Bone marrow (tissue), 2 donors: ENCODE results near the gene PRR19.
A peak's percentile ranks its signal among the peaks of the same experiment; 100 is the strongest.

Experiments used
- DNase-seq, 2 donors: peaks; one replicate each; lab custom pipeline; 2025; lab: John Stamatoyannopoulos, UW

The PRR19 gene

DNA sequence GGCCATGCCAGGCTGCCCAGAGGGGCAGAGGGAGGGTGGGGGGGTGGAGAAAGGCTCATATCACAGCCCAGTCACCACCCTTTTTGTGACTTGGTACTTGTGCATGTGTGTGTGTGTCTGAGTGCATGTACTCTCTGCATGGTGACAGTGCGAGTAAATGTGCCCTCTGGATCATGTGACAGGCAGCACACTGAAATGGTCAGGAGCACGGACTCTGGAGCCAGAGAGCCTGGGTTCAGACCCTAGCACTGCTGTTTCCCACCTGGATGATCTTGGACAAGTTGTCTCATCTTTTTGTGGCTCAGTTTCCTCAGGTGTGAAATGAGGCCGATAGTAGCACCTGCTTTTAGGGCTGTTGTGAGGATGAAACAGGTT, 30.9 kb upstream of the PRR19 start:
- no peak for DNase-seq

DNA sequence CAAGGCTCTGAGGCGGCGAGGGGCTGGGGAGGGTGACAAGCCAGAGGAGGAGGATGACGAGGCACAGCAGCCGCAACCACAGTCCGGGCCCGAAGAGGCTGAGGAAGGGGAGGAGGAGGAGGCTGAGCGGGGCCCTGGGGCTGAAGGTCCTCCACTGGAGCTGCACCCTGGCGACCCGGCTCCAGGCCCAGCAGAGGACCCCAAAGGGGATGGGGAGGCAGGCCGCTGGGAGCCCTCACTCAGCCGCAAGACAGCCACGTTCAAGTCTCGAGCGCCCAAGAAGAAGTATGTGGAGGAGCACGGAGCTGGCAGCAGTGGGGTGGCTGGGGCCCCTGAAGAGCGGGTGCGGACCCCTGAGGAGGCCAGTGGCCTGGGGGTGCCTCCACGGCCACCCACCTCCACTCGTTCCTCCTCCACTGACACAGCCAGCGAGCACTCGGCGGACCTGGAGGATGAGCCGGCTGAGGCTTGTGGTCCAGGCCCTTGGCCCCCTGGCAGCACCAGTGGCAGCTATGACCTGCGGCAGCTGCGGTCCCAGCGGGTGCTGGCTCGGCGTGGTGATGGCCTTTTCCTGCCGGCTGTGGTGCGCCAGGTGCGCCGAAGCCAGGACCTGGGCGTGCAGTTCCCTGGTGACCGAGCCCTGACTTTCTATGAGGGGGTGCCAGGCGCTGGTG, 29.9 kb upstream of the PRR19 start:
- no peak for DNase-seq

DNA sequence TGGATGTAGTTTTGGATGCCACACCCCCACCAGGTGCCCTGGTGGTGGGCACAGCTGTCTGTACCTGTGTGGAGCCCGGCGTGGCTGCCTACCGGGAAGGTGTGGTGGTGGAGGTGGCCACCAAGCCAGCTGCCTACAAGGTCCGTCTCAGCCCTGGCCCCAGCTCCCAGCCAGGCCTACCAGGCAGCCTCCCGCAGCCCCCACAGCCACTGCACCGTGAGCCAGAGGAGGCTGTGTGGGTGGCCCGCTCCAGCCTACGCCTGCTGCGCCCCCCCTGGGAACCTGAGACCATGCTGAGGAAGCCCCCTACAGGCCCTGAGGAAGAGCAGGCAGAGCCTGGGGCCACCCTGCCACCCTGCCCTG, 29.4 kb upstream of the PRR19 start:
- no peak for DNase-seq

DNA sequence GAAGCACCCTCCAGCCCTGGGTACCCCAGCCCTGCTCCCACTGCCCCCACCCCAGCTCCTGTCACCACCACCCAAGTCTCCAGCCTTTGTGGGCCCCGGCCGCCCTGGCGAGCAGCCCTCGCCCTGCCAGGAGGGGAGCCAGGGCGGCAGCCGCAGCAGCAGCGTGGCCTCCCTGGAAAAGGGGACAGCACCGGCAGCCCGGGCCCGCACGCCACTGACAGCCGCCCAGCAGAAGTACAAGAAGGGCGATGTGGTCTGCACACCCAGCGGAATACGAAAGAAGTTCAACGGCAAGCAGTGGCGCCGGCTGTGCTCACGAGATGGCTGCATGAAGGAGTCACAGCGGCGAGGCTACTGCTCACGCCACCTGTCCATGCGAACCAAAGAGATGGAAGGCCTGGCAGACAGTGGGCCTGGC, 28.9 kb upstream of the PRR19 start:
- no peak for DNase-seq

DNA sequence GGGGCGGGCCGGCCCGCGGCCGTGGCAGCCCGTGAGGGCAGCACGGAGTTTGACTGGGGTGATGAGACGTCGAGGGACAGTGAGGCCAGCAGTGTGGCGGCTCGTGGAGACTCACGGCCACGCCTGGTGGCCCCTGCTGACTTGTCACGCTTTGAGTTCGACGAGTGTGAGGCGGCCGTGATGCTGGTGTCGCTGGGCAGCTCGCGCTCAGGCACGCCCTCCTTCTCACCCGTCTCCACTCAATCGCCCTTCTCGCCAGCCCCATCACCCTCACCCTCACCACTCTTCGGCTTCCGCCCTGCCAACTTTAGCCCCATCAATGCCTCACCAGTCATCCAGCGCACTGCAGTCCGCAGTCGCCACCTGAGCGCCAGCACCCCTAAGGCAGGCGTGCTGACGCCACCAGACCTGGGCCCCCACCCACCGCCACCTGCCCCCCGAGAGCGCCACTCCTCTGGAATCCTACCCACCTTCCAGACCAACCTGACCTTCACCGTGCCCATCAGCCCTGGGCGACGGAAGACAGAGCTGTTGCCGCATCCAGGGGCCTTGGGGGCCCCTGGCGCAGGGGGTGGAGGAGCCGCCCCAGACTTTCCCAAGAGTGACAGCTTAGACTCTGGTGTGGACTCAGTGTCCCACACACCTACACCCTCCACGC, 28.4 kb upstream of the PRR19 start:
- DNase-seq = no peak

DNA sequence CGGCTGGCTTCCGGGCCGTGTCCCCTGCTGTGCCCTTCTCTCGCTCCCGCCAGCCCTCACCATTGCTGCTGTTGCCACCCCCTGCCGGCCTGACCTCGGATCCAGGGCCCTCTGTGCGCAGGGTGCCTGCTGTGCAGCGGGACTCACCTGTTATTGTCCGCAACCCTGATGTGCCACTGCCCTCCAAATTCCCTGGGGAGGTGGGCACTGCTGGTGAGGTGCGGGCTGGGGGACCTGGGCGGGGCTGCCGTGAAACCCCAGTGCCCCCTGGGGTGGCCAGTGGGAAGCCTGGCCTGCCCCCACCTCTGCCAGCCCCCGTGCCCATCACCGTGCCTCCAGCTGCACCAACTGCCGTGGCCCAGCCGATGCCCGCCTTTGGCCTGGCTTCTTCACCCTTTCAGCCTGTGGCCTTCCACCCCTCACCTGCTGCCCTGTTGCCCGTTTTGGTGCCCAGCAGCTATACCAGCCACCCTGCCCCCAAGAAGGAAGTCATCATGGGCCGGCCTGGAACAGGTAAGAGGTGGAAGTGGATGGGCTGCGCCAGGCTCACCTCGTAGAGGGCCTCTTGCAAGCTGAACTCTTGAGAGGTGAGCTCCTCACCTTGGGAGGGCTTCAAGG, 27.8 kb upstream of the PRR19 start:
- no peak for DNase-seq

DNA sequence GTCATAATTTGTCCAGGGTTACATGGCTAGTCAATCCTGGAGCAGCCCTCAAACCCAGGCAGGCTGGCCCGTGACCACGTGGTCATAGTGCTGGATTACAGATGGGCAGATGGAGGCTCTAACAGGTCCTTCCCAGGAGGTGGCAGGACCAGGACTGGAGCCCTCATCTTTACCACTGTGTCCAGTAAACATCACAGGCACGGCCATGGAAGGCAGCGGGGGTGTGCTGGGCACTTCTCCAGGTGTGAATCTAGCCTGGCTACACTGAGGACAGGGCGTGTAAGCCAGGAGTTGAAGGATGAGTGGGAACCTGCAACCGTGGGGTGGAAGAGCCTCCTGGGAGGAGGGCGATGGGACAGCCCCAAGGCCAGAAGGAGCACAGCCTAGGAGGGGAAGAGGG, 26.8 kb upstream of the PRR19 start:
- DNase-seq = no peak

DNA sequence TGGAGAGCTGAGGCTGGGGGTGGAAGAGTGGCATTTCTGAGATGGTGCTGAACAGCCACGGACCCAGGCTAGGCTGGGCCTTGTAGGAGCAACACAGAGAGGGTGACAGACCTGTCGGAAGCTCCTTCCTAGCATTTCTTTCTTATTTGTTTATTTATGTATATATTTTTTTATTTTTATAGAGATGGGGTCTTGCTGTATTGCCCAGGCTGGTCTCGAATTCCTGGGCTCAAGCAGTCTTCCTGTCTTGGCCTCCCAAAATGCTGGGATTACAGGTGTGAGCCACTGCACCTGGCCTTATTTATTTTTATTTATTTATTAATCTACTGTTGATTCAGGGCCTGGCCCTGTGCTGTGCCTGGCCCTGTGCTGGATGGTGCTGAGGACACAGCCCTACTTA, 26.4 kb upstream of the PRR19 start:
- DNase-seq = no peak

DNA sequence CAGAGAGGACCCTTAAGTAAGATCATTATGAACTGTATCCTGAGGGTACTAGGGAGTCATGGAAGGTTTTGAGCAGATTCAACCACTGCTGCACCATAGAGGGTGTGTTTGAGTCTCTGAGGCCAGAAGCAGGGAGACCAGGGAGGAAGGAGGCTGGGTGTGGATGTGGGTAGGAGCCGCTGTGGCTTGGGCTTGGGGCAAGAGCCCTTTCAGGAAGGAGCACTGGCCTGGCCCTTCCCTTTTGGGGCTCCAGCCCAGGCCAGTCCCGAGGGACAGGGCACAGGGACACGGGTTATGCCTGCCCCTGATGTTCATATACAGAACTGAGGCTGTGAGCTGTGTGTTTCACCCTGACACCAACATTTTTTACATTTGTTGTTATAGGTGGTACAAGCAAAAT, 25.6 kb upstream of the PRR19 start:
- no peak for DNase-seq

DNA sequence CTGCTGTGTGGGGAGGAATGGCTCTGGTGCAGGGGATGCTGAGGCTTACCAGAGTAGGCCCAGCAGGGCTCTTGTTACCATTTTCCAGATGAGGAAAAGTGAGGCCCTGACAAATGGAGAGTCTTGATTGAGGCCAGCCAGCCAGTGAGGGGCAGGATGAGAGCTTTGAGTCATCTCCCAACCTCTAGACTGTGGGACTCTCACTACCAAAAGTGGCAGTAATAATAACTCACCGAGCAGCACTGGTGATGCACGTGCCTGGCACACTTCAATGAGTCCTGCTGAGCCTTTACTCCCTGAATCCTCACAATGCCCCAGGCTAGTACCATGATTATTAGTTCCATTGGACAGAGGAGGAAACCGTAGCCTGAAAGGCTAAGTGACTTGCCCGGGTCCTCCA, 25.1 kb upstream of the PRR19 start:
- DNase-seq = no peak

DNA sequence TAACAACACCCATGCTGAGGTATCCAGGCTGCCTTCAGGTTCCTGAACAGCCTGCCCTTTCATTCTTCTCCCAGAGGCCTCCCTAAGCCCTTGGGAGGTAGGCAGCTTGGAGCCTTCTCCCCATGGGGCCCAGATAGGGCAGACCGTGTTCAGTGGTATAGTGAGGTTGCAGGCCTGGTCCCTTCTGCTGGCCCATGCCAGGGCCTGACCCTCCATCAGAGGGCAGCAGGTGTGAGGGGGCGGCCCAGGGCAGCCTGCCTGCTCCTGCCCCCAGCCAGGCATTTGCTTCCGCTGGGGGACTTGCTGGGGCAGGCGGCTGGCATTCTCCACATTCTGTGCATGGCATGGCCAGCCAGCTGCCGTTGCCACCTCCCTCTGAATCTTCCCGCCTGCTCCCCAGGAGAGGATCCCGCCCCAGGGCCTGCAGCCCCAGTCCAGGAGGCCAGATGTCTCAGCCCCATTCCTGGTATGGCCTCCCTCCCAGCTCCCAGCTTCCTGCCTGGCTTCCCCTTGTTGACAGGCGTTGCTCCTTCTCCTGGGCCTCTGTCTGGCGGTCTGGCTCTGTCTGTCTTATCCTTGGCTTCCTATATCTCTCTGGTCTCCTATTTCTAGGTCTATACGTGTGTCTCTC, 24.0 kb upstream of the PRR19 start:
- no peak for DNase-seq

DNA sequence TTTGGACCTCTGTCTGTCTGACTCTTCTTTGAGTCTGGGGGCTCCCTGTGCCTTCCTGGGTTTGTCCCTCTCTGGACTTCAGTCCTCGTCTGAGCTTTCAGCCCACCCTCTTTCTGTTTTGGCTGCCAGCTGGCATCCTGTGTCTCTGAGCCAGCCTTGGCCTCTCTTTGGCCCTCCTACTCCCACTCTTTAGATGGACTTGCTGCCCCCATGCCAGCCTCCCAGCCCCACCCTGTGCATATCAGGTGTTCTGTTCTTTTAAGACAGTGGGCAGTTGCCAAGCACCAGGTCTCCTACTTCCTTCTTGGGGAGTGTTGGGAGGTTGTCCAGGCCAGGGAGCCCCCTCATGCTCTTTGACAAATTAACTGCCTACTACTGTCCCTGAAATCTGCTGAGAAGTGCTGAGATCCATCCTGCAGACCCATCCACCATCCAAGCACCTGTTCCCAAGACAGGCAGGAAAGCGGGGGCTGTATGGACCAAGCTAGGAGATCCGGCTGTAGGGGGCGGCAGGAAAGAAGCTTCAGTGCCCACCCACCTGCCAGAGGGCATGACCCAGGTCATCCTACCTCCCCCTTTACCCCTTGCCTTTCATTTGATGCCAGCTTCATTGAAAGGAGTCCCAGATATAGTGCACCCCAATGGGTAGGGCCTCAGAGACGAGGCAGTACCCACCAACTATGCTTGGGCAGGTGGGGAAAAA, 23.3 kb upstream of the PRR19 start:
- no peak for DNase-seq

DNA sequence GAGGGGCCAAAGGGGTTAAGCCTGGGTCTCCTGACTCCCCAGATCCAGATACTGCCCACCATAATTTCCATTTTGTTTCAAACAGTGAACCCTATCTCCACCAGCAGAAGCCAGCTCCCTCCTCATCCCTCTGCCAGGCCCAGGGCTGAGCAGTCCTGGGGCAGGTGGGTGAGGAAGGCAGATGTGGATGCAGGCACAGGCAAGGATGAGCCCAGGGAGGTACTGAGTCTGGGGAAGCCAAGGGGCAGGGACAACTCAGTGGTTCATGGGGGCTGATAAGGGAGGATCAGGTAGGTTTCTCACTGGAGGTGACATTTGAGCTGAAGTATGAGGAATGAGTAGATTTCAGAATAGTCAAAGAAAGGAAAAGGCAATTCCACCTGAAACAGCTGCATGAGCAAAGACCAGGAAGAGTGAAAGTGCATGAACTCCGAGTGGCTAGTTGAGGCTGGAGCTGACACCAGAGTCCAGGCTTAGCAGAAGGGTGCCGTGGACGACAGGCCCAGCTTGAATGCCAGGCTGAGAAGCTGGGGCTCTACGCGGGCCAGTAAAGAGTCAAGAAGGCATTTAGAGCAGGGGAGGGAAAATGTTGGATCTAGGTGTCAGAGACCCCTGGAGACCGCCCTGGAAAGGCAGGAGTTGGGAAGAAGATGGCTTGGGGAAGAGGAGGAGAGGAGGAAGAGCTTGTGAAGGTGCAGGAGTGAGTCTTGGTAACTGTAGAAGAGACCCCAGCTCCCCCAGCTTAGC, 22.6 kb upstream of the PRR19 start:
- peak in 1 of 2 donors; percentile 41 for DNase-seq

DNA sequence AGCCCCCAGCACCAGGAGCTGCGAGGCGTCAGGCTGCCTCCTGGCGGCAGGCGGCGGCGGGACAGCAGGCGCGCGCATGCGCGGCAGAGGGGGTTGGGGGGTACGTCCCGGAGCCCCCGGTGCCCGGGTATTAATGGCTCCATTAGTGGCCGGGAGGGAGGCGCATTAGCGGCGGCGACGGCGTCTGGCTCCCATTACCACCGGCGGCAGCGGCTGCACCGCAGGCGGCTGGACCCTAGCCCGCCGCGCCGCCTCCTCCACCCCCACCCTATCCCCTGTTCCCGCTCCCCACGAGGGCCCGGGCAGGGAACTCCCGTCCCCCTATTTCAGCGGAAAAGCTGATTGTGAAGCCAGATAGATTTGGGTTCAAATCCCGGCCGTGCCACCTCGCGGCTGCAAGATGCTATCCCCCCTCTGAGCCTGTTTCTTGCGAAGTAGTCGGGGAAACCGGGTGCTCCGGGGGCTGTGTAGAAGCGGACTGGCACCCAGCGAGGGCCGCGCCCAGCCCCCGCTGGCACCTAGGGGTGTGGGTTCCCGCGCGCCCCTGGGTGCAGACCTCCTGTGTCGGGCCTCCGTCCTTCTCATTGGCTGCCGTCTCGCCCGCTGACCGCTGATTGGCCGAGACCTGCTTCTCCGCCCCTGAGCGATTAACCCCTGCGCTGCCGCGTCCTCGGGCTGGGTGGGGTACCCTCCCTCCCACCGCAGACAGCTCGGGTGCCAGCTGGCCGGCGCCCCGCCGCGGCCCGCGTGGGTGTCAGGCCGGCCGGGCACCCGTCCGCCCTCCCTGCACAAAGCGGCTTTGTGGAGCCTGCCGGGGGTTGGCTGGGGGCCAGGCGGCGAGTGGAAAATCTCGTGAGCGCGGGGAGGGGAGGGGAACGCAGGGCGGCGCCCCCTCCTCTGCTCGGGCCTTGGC, 21.8 kb upstream of the PRR19 start:
- DNase-seq = peak; percentile 50 to 65

DNA sequence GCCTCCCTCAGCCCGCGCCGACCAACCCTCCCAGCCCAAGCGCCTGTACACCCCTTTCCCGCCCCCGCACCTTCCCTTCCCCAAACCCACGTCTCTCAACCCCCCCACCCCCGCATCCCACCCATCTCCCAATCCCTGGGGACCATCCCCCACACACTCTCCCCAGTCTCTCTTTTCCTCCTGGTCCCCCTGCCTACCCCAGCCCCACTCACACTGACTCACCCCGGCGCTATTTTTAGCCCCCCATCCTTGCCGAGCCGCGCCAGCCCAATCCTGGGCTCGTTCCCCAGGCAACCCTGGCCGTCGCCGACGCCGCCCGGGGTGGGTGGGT, 21.2 kb upstream of the PRR19 start:
- DNase-seq = peak in 1 of 2 donors; percentile 27

DNA sequence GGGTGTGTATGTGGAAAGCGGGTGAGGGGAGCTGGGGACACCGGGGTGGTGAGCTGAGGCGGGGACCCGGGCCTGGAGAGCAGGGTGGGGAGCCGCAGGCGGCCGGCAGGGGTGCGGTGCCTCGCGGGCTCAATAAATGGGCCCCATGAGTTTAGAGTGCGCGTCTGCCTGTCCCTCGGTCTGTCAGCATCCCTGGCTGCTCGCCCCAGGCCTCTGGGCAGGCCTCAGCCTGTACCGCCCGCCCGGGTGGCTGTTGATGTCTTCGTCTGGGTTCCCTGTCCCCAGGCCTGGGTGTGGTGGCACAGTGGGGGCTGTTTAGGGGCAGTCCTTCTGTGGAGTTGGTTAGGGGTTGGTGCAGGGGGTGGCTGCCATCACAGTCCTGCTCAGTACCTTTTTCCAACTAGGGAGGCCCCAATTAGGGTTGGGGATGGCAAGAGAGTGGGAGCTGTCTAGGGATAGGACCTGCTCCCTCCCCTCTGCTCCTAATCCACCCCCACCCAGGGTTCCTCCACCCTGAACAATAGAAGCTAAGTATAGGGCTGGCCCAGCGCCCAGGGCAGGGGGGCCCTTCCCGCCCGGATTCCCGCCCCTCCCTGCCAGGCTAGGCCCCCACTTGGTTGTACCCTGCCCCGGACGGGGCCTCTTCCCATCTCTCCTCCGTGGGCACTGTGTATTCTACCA, 20.6 kb upstream of the PRR19 start:
- DNase-seq = peak in 1 of 2 donors; percentile 17

DNA sequence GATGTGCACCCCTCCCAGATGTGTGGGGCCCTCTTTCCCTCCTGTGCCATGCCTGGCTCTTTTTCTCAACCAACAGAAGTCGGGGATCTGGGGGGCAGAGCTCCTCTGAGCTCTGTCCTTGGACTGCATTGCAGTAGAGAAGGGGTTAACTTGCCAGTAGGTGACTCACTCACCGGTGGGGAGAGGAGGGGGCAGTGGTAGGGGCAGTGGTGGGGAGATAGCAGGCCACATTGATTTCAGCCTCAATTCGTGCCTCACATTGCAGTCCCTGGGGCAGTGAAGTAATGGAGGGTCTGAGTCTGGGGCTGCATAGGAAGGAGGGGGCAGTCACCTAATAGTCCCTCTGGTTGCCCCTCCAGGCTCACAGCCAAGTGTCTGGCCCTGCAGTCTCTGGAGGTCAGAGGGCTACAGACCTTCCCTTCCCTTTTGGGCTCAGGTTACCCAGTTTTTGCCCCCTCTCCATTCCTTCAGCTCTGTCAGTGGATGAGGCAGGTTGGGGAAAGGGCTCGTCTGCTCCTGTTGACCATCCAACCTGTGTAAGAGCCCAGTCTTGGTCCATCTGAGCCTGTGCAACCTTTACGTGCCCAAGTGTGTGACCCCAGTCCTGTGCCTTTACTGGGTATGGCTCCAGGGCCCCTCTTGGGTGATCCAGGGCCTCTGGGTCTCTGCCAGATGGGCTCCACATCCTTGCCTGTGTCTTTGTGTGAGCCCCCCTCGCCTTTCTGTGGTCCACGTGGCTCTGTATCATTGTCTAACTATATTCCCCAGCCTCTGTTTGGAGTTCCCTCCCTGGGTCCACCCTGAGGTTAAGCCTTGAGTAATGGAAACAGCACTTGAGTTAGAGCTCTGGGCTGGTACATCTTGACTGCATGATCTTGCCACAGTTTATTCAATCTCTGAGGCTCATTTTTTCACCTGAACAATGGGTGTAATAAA, 19.8 kb upstream of the PRR19 start:
- peak in 1 of 2 donors; percentile 34 for DNase-seq

DNA sequence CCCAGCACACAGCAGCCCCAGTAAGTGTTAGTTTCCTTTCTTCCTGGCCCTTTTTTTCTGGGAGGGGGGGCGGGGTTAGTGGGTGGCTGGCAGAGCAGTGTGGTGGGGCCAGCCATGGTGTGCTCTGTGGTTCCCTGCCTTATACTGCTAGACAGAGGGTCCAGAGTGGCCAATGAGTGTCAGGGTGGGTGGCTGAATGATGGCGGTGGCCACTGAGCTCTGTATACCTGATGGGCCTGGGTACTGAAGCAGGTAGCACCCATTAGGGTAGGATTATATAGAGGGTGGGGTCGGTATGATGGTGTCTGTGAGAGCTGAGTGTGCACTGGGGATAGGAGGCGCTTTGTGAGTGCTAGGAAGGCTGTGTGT, 19.1 kb upstream of the PRR19 start:
- DNase-seq = no peak
